ENCODE measurements around the gene MARCHF3. TPM values are rescaled to one million over a fixed set of nuclear protein-coding genes. Genes with fewer than 3 reads are reported as not detected.

The MARCHF3 gene
- total and polyA plus RNA-seq, 10 of the 15 experiments (the other 5 are each of a cell fraction or from before 2014, with no cell fraction given), result 3.6 to 24.1 (median 11.3) TPM

DNA sequence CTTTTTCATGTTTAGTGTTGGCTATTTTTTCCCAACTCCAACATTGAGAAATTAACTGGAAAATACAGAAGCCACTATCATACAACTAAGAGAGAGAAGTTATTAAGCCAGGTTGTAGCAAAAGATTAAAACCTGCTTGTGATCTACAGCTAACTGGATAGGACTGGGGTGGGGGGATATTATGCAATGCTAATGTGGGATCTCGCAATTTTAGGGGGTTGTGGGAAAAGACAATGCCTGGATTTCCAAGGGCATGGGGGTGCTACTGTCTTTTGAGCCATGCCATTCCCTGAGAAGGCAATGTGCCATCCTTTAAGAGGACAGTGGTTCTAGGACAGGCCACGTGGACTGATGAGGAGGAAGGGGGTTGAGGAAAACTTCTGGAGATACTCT is 46.5 kb downstream of the MARCHF3 start:
- CTCF ChIA-PET, result no interaction called here
- ATAC-seq, result no peak

DNA sequence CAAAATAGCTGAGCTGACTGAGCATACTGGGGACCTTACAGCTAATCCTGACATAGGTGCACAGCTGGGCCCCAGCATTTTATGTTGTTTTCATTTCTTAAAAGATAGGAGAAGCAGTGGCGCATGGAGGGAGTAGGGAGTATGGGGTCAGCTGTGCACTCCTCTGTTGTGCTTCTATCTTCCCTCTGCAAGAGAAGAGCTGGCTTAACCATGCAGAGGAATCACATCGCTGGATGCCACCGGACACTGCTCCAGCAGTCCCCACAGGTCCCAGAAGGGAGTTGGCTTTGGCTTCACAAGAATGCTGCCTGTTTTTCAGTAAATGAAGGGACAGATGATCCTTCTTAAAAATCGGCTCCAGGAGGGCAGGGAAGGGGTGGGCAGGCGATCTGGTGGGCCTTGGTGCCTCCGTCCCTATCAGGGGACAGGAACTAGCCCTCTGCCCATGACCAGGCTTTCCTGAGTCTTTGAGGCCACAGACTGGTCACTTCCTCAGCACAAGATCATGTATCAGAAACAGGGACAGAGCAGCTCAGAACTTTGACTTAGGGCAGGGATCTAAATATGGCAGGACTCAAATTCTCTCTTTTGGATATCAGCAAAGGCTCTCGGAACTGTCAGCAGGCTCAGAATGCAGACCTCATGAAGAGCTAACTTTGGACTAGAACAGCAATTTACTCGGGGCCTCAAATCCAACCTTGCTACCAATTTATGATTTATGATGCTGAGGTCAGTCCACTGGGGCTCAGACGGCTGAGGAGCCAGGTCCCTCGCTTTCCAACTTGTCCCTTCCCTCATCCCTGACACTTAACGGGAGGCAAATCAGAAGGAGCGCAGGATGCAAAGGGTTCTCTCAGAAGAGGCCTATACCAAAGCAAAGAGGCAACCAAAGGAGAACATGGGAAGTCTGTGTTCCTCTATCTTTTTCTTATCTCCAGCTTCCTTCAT is 47.2 kb downstream of the MARCHF3 start:
- H3K27me3 ChIP-seq (replicated peaks in 1 of 2; ENCODE audit: control insufficient read depth in 2 of 2, insufficient read depth in 2 of 2, low read length in 1 of 2), result no peaks in the 10 kb centered on the region
- no peak overlapping the region for H3K9ac ChIP-seq (ENCODE audit: control insufficient read depth, insufficient read depth, low read length)
- BruUV-seq (replicated peaks), result no TSS peak
- ChIA-PET SMC1A (ENCODE audit: uncharacterized antibody, unreplicated experiment) (interaction anchor here (0.9 to 2.9 kb wide), 10 partner anchors 8 to 104 kb away, joined by 3 to 11 read pairs (median 3); no protein-coding TSS in a partner anchor), CTCF (interaction anchor here (0.8 to 0.9 kb wide), 2 partner anchors 51 to 535 kb away, joined by 3 to 4 read pairs; no protein-coding TSS in a partner anchor), POLR2A (interaction anchor here (0.5 to 1.5 kb wide), 4 partner anchors 12 to 299 kb away, joined by 3 to 4 read pairs (median 4); no protein-coding TSS in a partner anchor), RAD21 (ENCODE audit: unreplicated experiment) (interaction anchor here (0.7 to 1.0 kb wide), 6 partner anchors 12 to 45 kb away, joined by 3 to 6 read pairs (median 4); no protein-coding TSS in a partner anchor)
- no peaks in the 10 kb centered on the region for H3K36me3 ChIP-seq (ENCODE audit: control insufficient read depth in 2 of 2, insufficient read depth in 2 of 2, low read length in 1 of 2)
- H3K27ac ChIP-seq (ENCODE audit: control insufficient read depth, insufficient read depth), result no peak overlapping the region
- TF ChIP-seq SIN3A (IDR thresholded peaks at IDR 0.05; ENCODE audit: low read depth, low read length) (no peak), BRCA1 (IDR thresholded peaks at IDR 0.05; ENCODE audit: low read depth, low read length) (no peak)
- TF ChIP-seq, protein P1, sequence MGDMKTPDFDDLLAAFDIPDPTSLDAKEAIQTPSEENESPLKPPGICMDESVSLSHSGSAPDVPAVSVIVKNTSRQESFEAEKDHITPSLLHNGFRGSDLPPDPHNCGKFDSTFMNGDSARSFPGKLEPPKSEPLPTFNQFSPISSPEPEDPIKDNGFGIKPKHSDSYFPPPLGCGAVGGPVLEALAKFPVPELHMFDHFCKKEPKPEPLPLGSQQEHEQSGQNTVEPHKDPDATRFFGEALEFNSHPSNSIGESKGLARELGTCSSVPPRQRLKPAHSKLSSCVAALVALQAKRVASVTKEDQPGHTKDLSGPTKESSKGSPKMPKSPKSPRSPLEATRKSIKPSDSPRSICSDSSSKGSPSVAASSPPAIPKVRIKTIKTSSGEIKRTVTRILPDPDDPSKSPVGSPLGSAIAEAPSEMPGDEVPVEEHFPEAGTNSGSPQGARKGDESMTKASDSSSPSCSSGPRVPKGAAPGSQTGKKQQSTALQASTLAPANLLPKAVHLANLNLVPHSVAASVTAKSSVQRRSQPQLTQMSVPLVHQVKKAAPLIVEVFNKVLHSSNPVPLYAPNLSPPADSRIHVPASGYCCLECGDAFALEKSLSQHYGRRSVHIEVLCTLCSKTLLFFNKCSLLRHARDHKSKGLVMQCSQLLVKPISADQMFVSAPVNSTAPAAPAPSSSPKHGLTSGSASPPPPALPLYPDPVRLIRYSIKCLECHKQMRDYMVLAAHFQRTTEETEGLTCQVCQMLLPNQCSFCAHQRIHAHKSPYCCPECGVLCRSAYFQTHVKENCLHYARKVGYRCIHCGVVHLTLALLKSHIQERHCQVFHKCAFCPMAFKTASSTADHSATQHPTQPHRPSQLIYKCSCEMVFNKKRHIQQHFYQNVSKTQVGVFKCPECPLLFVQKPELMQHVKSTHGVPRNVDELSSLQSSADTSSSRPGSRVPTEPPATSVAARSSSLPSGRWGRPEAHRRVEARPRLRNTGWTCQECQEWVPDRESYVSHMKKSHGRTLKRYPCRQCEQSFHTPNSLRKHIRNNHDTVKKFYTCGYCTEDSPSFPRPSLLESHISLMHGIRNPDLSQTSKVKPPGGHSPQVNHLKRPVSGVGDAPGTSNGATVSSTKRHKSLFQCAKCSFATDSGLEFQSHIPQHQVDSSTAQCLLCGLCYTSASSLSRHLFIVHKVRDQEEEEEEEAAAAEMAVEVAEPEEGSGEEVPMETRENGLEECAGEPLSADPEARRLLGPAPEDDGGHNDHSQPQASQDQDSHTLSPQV (IDR thresholded peaks at IDR 0.05), result no peak
- DNase-seq (ENCODE audit: low read depth, low spot score) (no peak), FAIRE-seq (no peak), ATAC-seq (no peak)
- no peak overlapping the region for H3K4me2 ChIP-seq (ENCODE audit: control insufficient read depth, insufficient read depth)
- WGBS (ENCODE audit: insufficient coverage, insufficient replicate concordance, low lambda C conversion rate, missing lambda C conversion rate), result 84% methylated on average over 12 of the region's 12 CpGs
- intact Hi-C loops (cut with micrococcal nuclease; ENCODE audit: unreplicated experiment) (no loop called here), in situ Hi-C loops (cut with MboI) (no loop called here)
- H3K4me3 ChIP-seq, result no peak overlapping the region
- no peaks in the 10 kb centered on the region; the same call in 1 of the 2 replicates for H3K79me2 ChIP-seq (ENCODE audit: control insufficient read depth, insufficient read depth, low read length)
- no peaks in the 10 kb centered on the region for H4K20me1 ChIP-seq (ENCODE audit: control insufficient read depth, insufficient read depth)
- no peak overlapping the region for H2AFZ ChIP-seq (ENCODE audit: control insufficient read depth, low read depth, low read length)
- H3K9me3 ChIP-seq (replicated peaks; ENCODE audit: control insufficient read depth, insufficient read depth, low read length), result no peaks in the 10 kb centered on the region; the same call in 2 of the 3 replicates
- H3K4me1 ChIP-seq (ENCODE audit: control insufficient read depth, insufficient read depth, low read length), result peaks cover 10% of the 10 kb centered on the region

More for the DNA sequence above, 46.5 kb downstream of the MARCHF3 start:
- no peak for DNase-seq (ENCODE audit: low read depth, low spot score)
- Histone ChIP-seq H3K27ac (ENCODE audit: control insufficient read depth, insufficient read depth) (no peak overlapping the region), H2AFZ (ENCODE audit: control insufficient read depth, low read depth, low read length) (no peak overlapping the region), H4K20me1 (ENCODE audit: control insufficient read depth, insufficient read depth) (no peaks in the 10 kb centered on the region), H3K27me3 (replicated peaks in 1 of 2; ENCODE audit: control insufficient read depth in 2 of 2, insufficient read depth in 2 of 2, low read length in 1 of 2) (no peaks in the 10 kb centered on the region), H3K4me1 (ENCODE audit: control insufficient read depth, insufficient read depth, low read length) (peaks cover 15% of the 10 kb centered on the region), H3K36me3 (ENCODE audit: control insufficient read depth in 2 of 2, insufficient read depth in 2 of 2, low read length in 1 of 2) (no peaks in the 10 kb centered on the region), H3K9me3 (replicated peaks; ENCODE audit: control insufficient read depth, insufficient read depth, low read length) (no peaks in the 10 kb centered on the region; the same call in 2 of the 3 replicates), H3K9ac (ENCODE audit: control insufficient read depth, insufficient read depth, low read length) (no peak overlapping the region), H3K79me2 (ENCODE audit: control insufficient read depth, insufficient read depth, low read length) (no peaks in the 10 kb centered on the region; the same call in 1 of the 2 replicates), H3K4me2 (ENCODE audit: control insufficient read depth, insufficient read depth) (no peak overlapping the region), H3K4me3 (no peak overlapping the region)
- no peak for TF ChIP-seq TCF12 (IDR thresholded peaks at IDR 0.05; ENCODE audit: low read depth, low read length)
- WGBS (ENCODE audit: insufficient coverage, insufficient replicate concordance, low lambda C conversion rate, missing lambda C conversion rate), result 93% methylated on average over 2 of the region's 2 CpGs
- no TSS peak for BruUV-seq (replicated peaks)
- POLR2A ChIA-PET, result interaction anchor here (0.5 to 1.1 kb wide), 2 partner anchors 42 to 300 kb away, joined by 4 read pairs; no protein-coding TSS in a partner anchor
- SMC1A ChIA-PET (ENCODE audit: uncharacterized antibody, unreplicated experiment), result interaction anchor here (0.9 to 2.9 kb wide), 7 partner anchors 9 to 105 kb away, joined by 3 to 11 read pairs (median 3); no protein-coding TSS in a partner anchor
- intact Hi-C loops (cut with micrococcal nuclease; ENCODE audit: unreplicated experiment), result no loop called here
- in situ Hi-C loops (cut with MboI), result no loop called here
- RAD21 ChIA-PET (ENCODE audit: unreplicated experiment), result interaction anchor here (1.1 to 1.4 kb wide), 2 partner anchors 15 to 31 kb away, joined by 3 read pairs; no protein-coding TSS in a partner anchor
- no peak for FAIRE-seq

All from GM12878 (cell line).